H9 (cell line): ENCODE results near the gene TAOK2. TPM values are rescaled to one million over a fixed set of nuclear protein-coding genes. Genes with fewer than 3 reads are reported as not detected.

Experiments used
- DNase-seq: peaks from one replicate; pipeline ENCODE4 v3.0.0-alpha.2; 2017
- H2AFZ ChIP-seq: one replicate; pipeline ENCODE4 v1.6.1; 2013; ENCODE audit warnings: mild to moderate bottlenecking, low read length, control low read depth, moderate library complexity
- H2AK5ac ChIP-seq: 2 replicates; pipeline ENCODE4 v1.6.1; 2013; ENCODE audit warnings: low read length, control low read depth, mixed read lengths; ENCODE audit not compliant: insufficient read length
- H2BK120ac ChIP-seq: one replicate; pipeline ENCODE4 v1.6.1; 2013; ENCODE audit warnings: low read depth, mild to moderate bottlenecking, low read length, control low read depth, inconsistent platforms; ENCODE audit not compliant: poor library complexity, severe bottlenecking
- H2BK12ac ChIP-seq: 2 replicates; pipeline ENCODE4 v1.6.1; 2013; ENCODE audit warnings: low read length, control low read depth, mixed read lengths, low read depth; ENCODE audit not compliant: insufficient read length
- H2BK15ac ChIP-seq: 2 replicates; pipeline ENCODE4 v1.6.1; 2013; ENCODE audit warnings: low read depth, low read length, control low read depth
- H2BK20ac ChIP-seq: one replicate; pipeline ENCODE4 v1.6.1; 2013; ENCODE audit warnings: low read depth, mild to moderate bottlenecking, low read length, control low read depth, inconsistent platforms; ENCODE audit not compliant: poor library complexity, severe bottlenecking
- H2BK5ac ChIP-seq: 2 replicates; pipeline ENCODE4 v1.6.1; 2013; ENCODE audit warnings: low read length, control low read depth, mixed read lengths; ENCODE audit not compliant: insufficient read length
- H3K14ac ChIP-seq: 2 replicates; pipeline ENCODE4 v1.6.1; 2013; ENCODE audit warnings: low read length, control low read depth; ENCODE audit not compliant: insufficient read depth
- H3K18ac ChIP-seq: 2 replicates; pipeline ENCODE4 v1.6.1; 2013; ENCODE audit warnings: low read depth, mild to moderate bottlenecking, mixed read lengths, low read length, control low read depth; ENCODE audit not compliant: insufficient read length
- H3K23ac ChIP-seq: 2 replicates; pipeline ENCODE4 v1.6.1; 2013; ENCODE audit warnings: low read length, control low read depth, mixed read lengths, low read depth; ENCODE audit not compliant: insufficient read length
- H3K23me2 ChIP-seq: 2 replicates; pipeline ENCODE4 v1.6.1; 2013; ENCODE audit warnings: low read depth, mild to moderate bottlenecking, mixed read lengths, low read length, control low read depth; ENCODE audit not compliant: insufficient read length, poor library complexity, severe bottlenecking
- H3K27ac ChIP-seq: 2 replicates; pipeline ENCODE4 v1.5.1; 2013; ENCODE audit warnings: low read length, control low read depth, mixed read lengths, low read depth; ENCODE audit not compliant: insufficient read length
- H3K27me3 ChIP-seq: 2 replicates; pipeline ENCODE4 v1.6.1; 2013; ENCODE audit warnings: low read length, control low read depth, inconsistent platforms; ENCODE audit not compliant: insufficient read depth
- H3K4ac ChIP-seq: 2 replicates; pipeline ENCODE4 v1.6.1; 2013; ENCODE audit warnings: low read depth, mild to moderate bottlenecking, control low read depth, inconsistent platforms, low read length, moderate library complexity
- H3K4me1 ChIP-seq: 2 replicates; pipeline ENCODE4 v1.6.1; 2013; ENCODE audit warnings: low read length, control low read depth, inconsistent platforms; ENCODE audit not compliant: insufficient read depth
- H3K4me2 ChIP-seq: 2 replicates; pipeline ENCODE4 v1.6.1; 2013; ENCODE audit warnings: low read length, control low read depth, mixed read lengths; ENCODE audit not compliant: insufficient read length, insufficient read depth
- H3K56ac ChIP-seq: 2 replicates; pipeline ENCODE4 v1.6.1; 2013; ENCODE audit warnings: low read depth, mild to moderate bottlenecking, mixed read lengths, low read length, control low read depth; ENCODE audit not compliant: insufficient read length
- H3K79me1 ChIP-seq: 2 replicates; pipeline ENCODE4 v1.6.1; 2013; ENCODE audit warnings: low read depth, mild to moderate bottlenecking, moderate library complexity, low read length, control low read depth, inconsistent platforms; ENCODE audit not compliant: insufficient read depth, poor library complexity, severe bottlenecking
- H3K79me2 ChIP-seq: 2 replicates; pipeline ENCODE4 v1.6.1; 2013; ENCODE audit warnings: low read length, control low read depth, inconsistent platforms; ENCODE audit not compliant: insufficient read depth
- H3K9ac ChIP-seq: 2 replicates; pipeline ENCODE4 v1.6.1; 2013; ENCODE audit warnings: low read length, control low read depth, mixed read lengths; ENCODE audit not compliant: insufficient read length; ENCODE audit errors: extremely low read depth
- H3K9me3 ChIP-seq: one replicate; pipeline ENCODE4 v1.6.1; 2013; ENCODE audit warnings: low read depth, low read length, inconsistent platforms; ENCODE audit not compliant: control insufficient read depth
- H3T11ph ChIP-seq: one replicate; pipeline ENCODE4 v1.6.1; 2013; ENCODE audit warnings: mild to moderate bottlenecking, low read length, control low read depth, inconsistent platforms
- H4K20me1 ChIP-seq: one replicate; pipeline ENCODE4 v1.6.1; 2013; ENCODE audit not compliant: control insufficient read depth, insufficient read length, insufficient read depth
- H4K5ac ChIP-seq: 2 replicates; pipeline ENCODE4 v1.6.1; 2013; ENCODE audit warnings: low read depth, mild to moderate bottlenecking, mixed read lengths, low read length, control low read depth; ENCODE audit not compliant: insufficient read length
- H4K8ac ChIP-seq: replicated peaks from 2 replicates; pipeline ENCODE4 v1.6.1; 2013; ENCODE audit warnings: low read length, control low read depth, mixed read lengths, low read depth; ENCODE audit not compliant: insufficient read length
- H4K91ac ChIP-seq: 2 replicates; pipeline ENCODE4 v1.6.1; 2013; ENCODE audit warnings: low read depth, mild to moderate bottlenecking, moderate library complexity, mixed read lengths, low read length, control low read depth; ENCODE audit not compliant: insufficient read length
- H3K27ac Mint-ChIP-seq, 3 experiments: 2 replicates in 2 of 3; 3 replicates in 1 of 3; pipeline ENCODE4 v1.8.0; 2020 to 2021; ENCODE audit warnings: mixed read lengths in 3 of 3, mild to moderate bottlenecking in 1 of 3, moderate library complexity in 1 of 3
- H3K27me3 Mint-ChIP-seq: 2 replicates; pipeline ENCODE4 v1.8.0; 2021; ENCODE audit warnings: low read depth, mild to moderate bottlenecking, moderate library complexity, mixed read lengths
- H3K36me3 Mint-ChIP-seq, 3 experiments: 2 replicates in 2 of 3; 3 replicates in 1 of 3; pipeline ENCODE4 v1.8.0; 2020 to 2021; ENCODE audit warnings: low read depth in 3 of 3, mixed read lengths in 3 of 3; ENCODE audit not compliant: insufficient read depth in 1 of 3
- H3K4me1 Mint-ChIP-seq, 2 experiments: 2 replicates each; pipeline ENCODE4 v1.8.0; 2020; ENCODE audit warnings: mixed read lengths in 2 of 2
- H3K4me3 Mint-ChIP-seq, 2 experiments: 2 replicates in 1 of 2; 3 replicates in 1 of 2; pipeline ENCODE4 v1.8.0; 2020 to 2021; ENCODE audit warnings: mild to moderate bottlenecking in 2 of 2, mixed read lengths in 2 of 2, moderate library complexity in 1 of 2
- H3K9me3 Mint-ChIP-seq, 2 experiments: 2 replicates in 1 of 2; 3 replicates in 1 of 2; pipeline ENCODE4 v1.8.0; 2020; ENCODE audit warnings: mild to moderate bottlenecking in 2 of 2, mixed read lengths in 2 of 2, moderate library complexity in 1 of 2
- WGBS: extraction: QIAGEN DNeasy Blood & Tissue Kit; methylation state at CpG from one replicate; pipeline ENCODE4 v1.1.7; 2013; ENCODE audit warnings: missing lambda C conversion rate, low lambda C conversion rate, mixed read lengths; ENCODE audit not compliant: insufficient read length; ENCODE audit errors: extremely low coverage; 5-methylcytosine and 5-hydroxymethylcytosine counted together
- total RNA-seq: library from RNA; stranded (reverse); gene quantifications from 2 replicates; pipeline ENCODE4 v1.2.1, GENCODE V29; 2021
- TF ChIP-seq, protein P1 (sequence below): fragments of 200-600 bp; sonication (generic); conservative IDR thresholded peaks from 3 replicates; pipeline ENCODE4 v1.8.0; 2021; ENCODE audit warnings: antibody characterized with exemption, mild to moderate bottlenecking

TAOK2 gene
- total RNA-seq, 1 experiment from 2014 or later: 43.9 TPM

- no peaks in the 10 kb centered on the region for H3K79me1 ChIP-seq
- H2AFZ ChIP-seq: no peak overlapping the region
- no peak overlapping the region for H3K23ac ChIP-seq
- no peak for DNase-seq
- no peaks in the 10 kb centered on the region for H3K9me3 ChIP-seq
- H4K20me1 ChIP-seq: no peaks in the 10 kb centered on the region
- H4K91ac ChIP-seq: no peak overlapping the region
- Mint-ChIP-seq H3K36me3 (peaks cover 11 to 63% (median 39%) of the 10 kb centered on the region in 3 experiments; a peak in 6 of 7 replicates), H3K27ac (no peak overlapping the region; a peak in 1 of 7 replicates), H3K4me3 (peak overlapping the region; percentile 97 to 98), H3K27me3 (no peaks in the 10 kb centered on the region; the same call in 1 of the 2 replicates), H3K9me3 (no peaks in the 10 kb centered on the region), H3K4me1 (peaks cover 15 to 18% of the 10 kb centered on the region in 2 experiments)
- no peak overlapping the region for H2BK5ac ChIP-seq
- no peak overlapping the region for H2BK12ac ChIP-seq
- no peak overlapping the region for H3K4ac ChIP-seq
- H3K9ac ChIP-seq: no peak overlapping the region
- no peak overlapping the region for H4K8ac ChIP-seq
- peaks cover 9% of the 10 kb centered on the region for H3K23me2 ChIP-seq
- no peak overlapping the region for H4K5ac ChIP-seq
- H3K79me2 ChIP-seq: no peaks in the 10 kb centered on the region; the same call in 1 of the 2 replicates
- no peak overlapping the region for H2BK15ac ChIP-seq
- H3K4me1 ChIP-seq: no peaks in the 10 kb centered on the region
- H3T11ph ChIP-seq: no peak overlapping the region
- WGBS: no CpG with 5 or more reads among the region's 9 CpGs
- H2BK120ac ChIP-seq: no peak overlapping the region
- no peak overlapping the region for H3K18ac ChIP-seq
- TF ChIP-seq, protein P1, sequence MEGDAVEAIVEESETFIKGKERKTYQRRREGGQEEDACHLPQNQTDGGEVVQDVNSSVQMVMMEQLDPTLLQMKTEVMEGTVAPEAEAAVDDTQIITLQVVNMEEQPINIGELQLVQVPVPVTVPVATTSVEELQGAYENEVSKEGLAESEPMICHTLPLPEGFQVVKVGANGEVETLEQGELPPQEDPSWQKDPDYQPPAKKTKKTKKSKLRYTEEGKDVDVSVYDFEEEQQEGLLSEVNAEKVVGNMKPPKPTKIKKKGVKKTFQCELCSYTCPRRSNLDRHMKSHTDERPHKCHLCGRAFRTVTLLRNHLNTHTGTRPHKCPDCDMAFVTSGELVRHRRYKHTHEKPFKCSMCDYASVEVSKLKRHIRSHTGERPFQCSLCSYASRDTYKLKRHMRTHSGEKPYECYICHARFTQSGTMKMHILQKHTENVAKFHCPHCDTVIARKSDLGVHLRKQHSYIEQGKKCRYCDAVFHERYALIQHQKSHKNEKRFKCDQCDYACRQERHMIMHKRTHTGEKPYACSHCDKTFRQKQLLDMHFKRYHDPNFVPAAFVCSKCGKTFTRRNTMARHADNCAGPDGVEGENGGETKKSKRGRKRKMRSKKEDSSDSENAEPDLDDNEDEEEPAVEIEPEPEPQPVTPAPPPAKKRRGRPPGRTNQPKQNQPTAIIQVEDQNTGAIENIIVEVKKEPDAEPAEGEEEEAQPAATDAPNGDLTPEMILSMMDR: no peak
- no peak overlapping the region for H2BK20ac ChIP-seq
- no peak overlapping the region for H3K14ac ChIP-seq
- H2AK5ac ChIP-seq: no peak overlapping the region
- H3K4me2 ChIP-seq: no peak overlapping the region
- no peak overlapping the region for H3K56ac ChIP-seq
- no peak overlapping the region for H3K27ac ChIP-seq
- no peaks in the 10 kb centered on the region for H3K27me3 ChIP-seq
Measured at GRCh38 chr16:29993903-29994599, 20.4 kb downstream of the TAOK2 start.
